HepG2 (cell line): Measurements from ENCODE around the gene CHN2. TPM values are rescaled to one million over a fixed set of nuclear protein-coding genes. Genes with fewer than 3 reads are reported as not detected.

Source experiments
- ATAC-seq: fragments of 200-7000 bp; cut with Tn5 transposase; 3 replicates; pipeline ENCODE4 v1.9.1; 2020; ENCODE audit warnings: mild to moderate bottlenecking, moderate library complexity
- BruUV-seq: library from RNA; stranded (reverse); fragments of 400-500 nt; replicated peaks from 2 replicates; lab custom pipeline; 2021; lab: Mats Ljungman, UMichigan
- CTCF ChIA-PET: fragments of 300-600 bp; formaldehyde crosslinking; extraction: SDS; loops from one replicate; lab custom pipeline; 2021; ENCODE audit warnings: low total read pairs, inconsistent platforms, low intra/inter-chr PET ratio; lab: Yijun Ruan, JAX
- POLR2A ChIA-PET: fragments of 350-600 bp; sonication (Branson Sonifier 250); formaldehyde crosslinking; loops from one replicate; lab custom pipeline; 2020; ENCODE audit warnings: antibody characterized with exemption, inconsistent platforms; lab: Yijun Ruan, JAX
- DNase-seq: peaks from one replicate; pipeline ENCODE4 v3.0.0-alpha.2; 2015; ENCODE audit warnings: low spot score
- FAIRE-seq: peaks from 3 replicates; lab custom pipeline; 2011; peaks lifted over from hg19 to GRCh38; lab: Jason Lieb, UNC
- H2AFZ ChIP-seq: one replicate; pipeline ENCODE4 v1.6.1; 2011; ENCODE audit warnings: low read length, inconsistent platforms
- H3K27ac ChIP-seq: fragments of 300-600 bp; 3 replicates; pipeline ENCODE4 v1.8.0; 2011; ENCODE audit warnings: mixed run types, mild to moderate bottlenecking, mixed read lengths, low read length, inconsistent platforms; ENCODE audit not compliant: insufficient read depth; ENCODE audit errors: extremely low read length
- H3K27me3 ChIP-seq, 2 experiments: fragments of 200-600 bp in 1 of 2; 2 replicates in 1 of 2; 3 replicates in 1 of 2; pipeline versions ENCODE4 v1.6.0 to v1.8.0; 2011; ENCODE audit warnings: low read length in 2 of 2, mild to moderate bottlenecking in 2 of 2, moderate library complexity in 2 of 2, inconsistent platforms in 1 of 2; ENCODE audit not compliant: insufficient read depth in 2 of 2, control insufficient read depth in 1 of 2
- H3K36me3 ChIP-seq, 2 experiments: fragments of 200-600 bp in 1 of 2; replicated peaks in 1 of 2; 2 replicates in 1 of 2; 3 replicates in 1 of 2; pipeline versions ENCODE4 v1.5.1 to v1.8.0; 2011; ENCODE audit warnings: low read length in 2 of 2, inconsistent platforms in 1 of 2; ENCODE audit not compliant: insufficient read depth in 2 of 2, control insufficient read depth in 1 of 2
- H3K4me1 ChIP-seq: 2 replicates; pipeline ENCODE4 v1.5.1; 2012; ENCODE audit warnings: low read length, inconsistent platforms; ENCODE audit not compliant: insufficient read depth
- H3K4me2 ChIP-seq: 2 replicates; pipeline ENCODE4 v1.6.0; 2011; ENCODE audit warnings: low read depth, low read length, inconsistent platforms
- H3K4me3 ChIP-seq, 3 experiments: fragments of 200-600 bp in 1 of 3; sonication (generic), shearing (Covaris generic) in 1 of 3; replicated peaks in 1 of 3; 2 replicates each; pipeline ENCODE4 v1.5.1; 2011 to 2016; ENCODE audit warnings: low read length in 3 of 3, inconsistent platforms in 2 of 3, low read depth in 2 of 3, mild to moderate bottlenecking in 2 of 3, control low read depth in 1 of 3, mixed read lengths in 1 of 3; ENCODE audit not compliant: insufficient read depth in 1 of 3
- H3K79me2 ChIP-seq: one replicate; pipeline ENCODE4 v1.6.1; 2011; ENCODE audit warnings: low read length, inconsistent platforms; ENCODE audit not compliant: insufficient read depth
- H3K9ac ChIP-seq: 2 replicates; pipeline ENCODE4 v1.6.0; 2011; ENCODE audit warnings: mild to moderate bottlenecking, low read depth, low read length, inconsistent platforms; ENCODE audit not compliant: insufficient read depth
- H3K9me3 ChIP-seq: 2 replicates; pipeline ENCODE4 v1.5.1; 2012; ENCODE audit warnings: mild to moderate bottlenecking, low read length
- H4K20me1 ChIP-seq: 2 replicates; pipeline ENCODE4 v1.6.0; 2011; ENCODE audit warnings: inconsistent platforms, mild to moderate bottlenecking, low read length, moderate library complexity; ENCODE audit not compliant: insufficient read depth
- AGO1 ChIP-seq: fragments of 200-400 bp; formaldehyde crosslinking; IDR thresholded peaks from 2 replicates; pipeline ENCODE4 v1.6.1; 2017; ENCODE audit warnings: mild to moderate bottlenecking, low read depth, low read length, moderate library complexity; ENCODE audit not compliant: poor library complexity, severe bottlenecking
- KDM4B ChIP-seq: sonication (generic); formaldehyde crosslinking; IDR thresholded peaks from 2 replicates; pipeline ENCODE4 v1.4.0; 2020; ENCODE audit warnings: missing genetic modification reagents
- MLLT10 ChIP-seq: sonication (generic); formaldehyde crosslinking; IDR thresholded peaks from 2 replicates; pipeline ENCODE4 v1.4.0; 2020; ENCODE audit warnings: missing genetic modification reagents
- MXD3 ChIP-seq: IDR thresholded peaks from 2 replicates; pipeline ENCODE4 v1.6.1; 2016; ENCODE audit warnings: mild to moderate bottlenecking, missing biosample characterization, missing genetic modification reagents
- RBFOX2 ChIP-seq: fragments of 200-400 bp; formaldehyde crosslinking; IDR thresholded peaks from 2 replicates; pipeline ENCODE4 v1.6.1; 2017; ENCODE audit warnings: low read depth, mild to moderate bottlenecking, low read length
- ZBTB46 ChIP-seq: sonication (generic); formaldehyde crosslinking; IDR thresholded peaks from 2 replicates; pipeline ENCODE4 v1.4.0; 2020; ENCODE audit warnings: mild to moderate bottlenecking, missing genetic modification reagents, borderline replicate concordance
- ZKSCAN1 ChIP-seq: fragments of 150-350 bp; IDR thresholded peaks from 2 replicates; pipeline ENCODE4 v1.6.1; 2014; ENCODE audit warnings: low read length
- ZNF556 ChIP-seq: sonication (generic); formaldehyde crosslinking; IDR thresholded peaks from 2 replicates; pipeline ENCODE4 v1.4.0; 2020; ENCODE audit warnings: mild to moderate bottlenecking, missing genetic modification reagents, borderline replicate concordance
- ZNF558 ChIP-seq: sonication (generic); formaldehyde crosslinking; IDR thresholded peaks from 2 replicates; pipeline ENCODE4 v1.9.0; 2022; ENCODE audit warnings: mild to moderate bottlenecking, missing genetic modification reagents, borderline replicate concordance
- WGBS: methylation state at CpG from one replicate; pipeline ENCODE4 v1.1.6; 2017; ENCODE audit warnings: low lambda C conversion rate; 5-methylcytosine and 5-hydroxymethylcytosine counted together
- in situ Hi-C: cut with HindIII; loops from 2 replicates; pipeline ENCODE4 v1.10.0; 2017; ENCODE audit warnings: low pct_unique_long_range_greater_than_20kb; ENCODE audit not compliant: extremely low pct_ligation_motif_present
- intact Hi-C: fragments of 100-400 bp; cut with micrococcal nuclease; formaldehyde crosslinking; loops from one replicate; pipeline ENCODE4 v1.10.0; 2022; ENCODE audit not compliant: unreplicated experiment
- polyA plus RNA-seq, 8 experiments: library from polyadenylated mRNA; depleted of rRNA in 3 of 8; stranded (reverse) in 7 of 8; unstranded in 1 of 8; fragments of >200 nt; fragmentation: Illumina TruSeq in 4 of 8; extraction: Trizol in 4 of 8; gene quantifications; 2 replicates each; pipeline versions ENCODE4 v1.2.1 to v1.2.3, GENCODE V29; 2011 to 2016; ENCODE audit warnings: low read depth in 4 of 8, missing spikeins in 1 of 8, mixed read lengths in 1 of 8; ENCODE audit not compliant: insufficient read depth in 1 of 8
- total RNA-seq, 5 experiments: library from RNA; depleted of rRNA; stranded (reverse); fragments of >200 nt; fragmentation: Illumina TruSeq; extraction: Trizol; gene quantifications; 2 replicates each; pipeline ENCODE4 v1.2.3, GENCODE V29; 2016; ENCODE audit warnings: low read depth in 1 of 5

The CHN2 gene
- total and polyA plus RNA-seq, 2 of the 13 experiments (the other 11 are each of a cell fraction or from before 2014, with no cell fraction given) = 23.5 to 30.5 TPM

GRCh38 chr7:29196971-29197595 is 2.5 kb downstream of the CHN2 start:
- H3K9me3 ChIP-seq = no peaks in the 10 kb centered on the region
- H3K4me3 ChIP-seq = peak overlapping the region; percentile 92 to 98 (median 98); a peak in 5 of 6 replicates
- no peaks in the 10 kb centered on the region; a peak in 1 of 5 replicates for H3K27me3 ChIP-seq
- no peak for TF ChIP-seq MXD3
- no peak for TF ChIP-seq ZNF558 (CRISPR knock-in tag)
- peak; percentile 52; the same call in 1 of the 2 replicates for TF ChIP-seq ZKSCAN1
- peaks cover 76% of the 10 kb centered on the region for H3K4me1 ChIP-seq
- ATAC-seq (no peak), FAIRE-seq (no peak), DNase-seq (no peak)
- no TSS peak for BruUV-seq
- WGBS = 73% methylated on average over 3 of the region's 3 CpGs
- peaks cover 81% of the 10 kb centered on the region for H3K79me2 ChIP-seq
- peak overlapping the region; percentile 91 for H3K9ac ChIP-seq
- intact Hi-C loops (loop anchor here (1.0 kb wide), 1 partner anchor 19 kb away; no protein-coding TSS in a partner anchor), in situ Hi-C loops (no loop called here)
- CTCF ChIA-PET = no interaction called here
- H2AFZ ChIP-seq = no peak overlapping the region
- H3K4me2 ChIP-seq = peak overlapping the region; percentile 89
- peak overlapping the region; percentile 27 for H3K27ac ChIP-seq
- no peaks in the 10 kb centered on the region for H3K36me3 ChIP-seq
- no peaks in the 10 kb centered on the region; the same call in 1 of the 2 replicates for H4K20me1 ChIP-seq
- POLR2A ChIA-PET = interaction anchor here (1.1 to 5.9 kb wide), 4 partner anchors 8 to 213 kb away, joined by 3 to 42 read pairs (median 4); no protein-coding TSS in a partner anchor

- no peak for ATAC-seq
- Histone ChIP-seq H3K4me1 (peaks cover 76% of the 10 kb centered on the region), H3K9ac (peak overlapping the region; percentile 1; the same call in 1 of the 2 replicates), H3K4me3 (peak overlapping the region; percentile 92 to 98 (median 98); a peak in 4 of 6 replicates), H3K27me3 (no peaks in the 10 kb centered on the region; a peak in 1 of 5 replicates), H3K9me3 (no peaks in the 10 kb centered on the region), H4K20me1 (no peaks in the 10 kb centered on the region; the same call in 1 of the 2 replicates), H3K4me2 (peak overlapping the region; percentile 89), H3K36me3 (no peaks in the 10 kb centered on the region), H3K79me2 (peaks cover 90% of the 10 kb centered on the region), H3K27ac (peak overlapping the region; percentile 21), H2AFZ (no peak overlapping the region)
- in situ Hi-C loops (no loop called here), intact Hi-C loops (loop anchor here (1.0 kb wide), 1 partner anchor 18 kb away; no protein-coding TSS in a partner anchor)
- no TSS peak for BruUV-seq
- TF ChIP-seq AGO1 (no peak), MLLT10 (CRISPR knock-in tag) (no peak), ZNF556 (CRISPR knock-in tag) (no peak), ZBTB46 (no peak), RBFOX2 (0 out of 2 replicates have a peak, but pooled peaks have one; percentile 7), KDM4B (CRISPR knock-in tag) (no peak)
- WGBS = 17% methylated on average over 3 of the region's 3 CpGs
- FAIRE-seq = peak; percentile 8
- ChIA-PET POLR2A (interaction anchor here (0.6 to 5.9 kb wide), 4 partner anchors 7 to 285 kb away, joined by 3 to 42 read pairs (median 4); no protein-coding TSS in a partner anchor), CTCF (no interaction called here)
- no peak for DNase-seq
These were observed 3.3 kb downstream of the CHN2 start for GRCh38 chr7:29197916-29198315.
